ENCODE data around the gene GNB2. TPM values are rescaled to one million over a fixed set of nuclear protein-coding genes. Genes with fewer than 3 reads are reported as not detected.

The GNB2 gene
- total and polyA plus RNA-seq, 2 of the 13 experiments (the other 11 are each of a cell fraction or from before 2014, with no cell fraction given): 48.3 to 67.1 TPM

DNA sequence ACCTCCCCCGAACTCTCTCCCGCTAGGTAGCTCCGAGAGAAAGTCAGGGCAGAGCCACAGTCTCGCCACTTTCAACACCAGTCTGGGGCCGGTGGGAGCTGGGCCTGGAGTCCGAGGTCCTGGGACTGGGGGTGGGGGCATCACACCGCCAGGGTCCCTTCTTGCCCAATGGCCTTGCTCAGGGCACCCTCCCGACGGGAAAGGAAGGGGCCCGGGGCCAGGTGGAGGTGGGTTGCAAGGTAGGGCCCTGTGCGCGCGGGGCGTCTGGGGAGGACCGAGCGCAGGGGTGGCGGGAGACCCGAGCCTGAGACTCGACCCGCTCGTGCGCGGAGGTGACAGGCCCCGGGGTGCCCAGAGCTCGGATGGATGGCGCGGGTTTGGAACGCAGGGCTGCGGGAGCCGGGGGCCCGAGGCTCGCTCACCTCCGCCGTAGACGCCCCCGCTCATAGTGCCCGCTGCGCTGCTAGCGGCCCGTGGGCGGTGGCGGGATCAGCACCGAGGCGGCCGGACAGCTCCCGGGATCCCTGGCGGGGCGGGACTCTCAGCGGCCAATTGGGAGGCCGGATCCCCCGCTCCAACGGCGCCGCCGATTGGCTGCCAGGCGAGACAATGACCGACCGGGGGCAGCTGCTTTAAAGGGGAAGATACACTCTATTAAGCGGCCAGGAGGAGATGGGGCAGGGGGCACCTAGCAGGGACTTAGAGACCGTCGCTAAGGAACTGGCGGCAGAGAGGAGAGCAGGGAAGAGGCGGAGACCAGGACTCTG, 17.4 kb upstream of the GNB2 start, which contains the start of gene ACTL6B (continued):
- TF ChIP-seq, protein P1, sequence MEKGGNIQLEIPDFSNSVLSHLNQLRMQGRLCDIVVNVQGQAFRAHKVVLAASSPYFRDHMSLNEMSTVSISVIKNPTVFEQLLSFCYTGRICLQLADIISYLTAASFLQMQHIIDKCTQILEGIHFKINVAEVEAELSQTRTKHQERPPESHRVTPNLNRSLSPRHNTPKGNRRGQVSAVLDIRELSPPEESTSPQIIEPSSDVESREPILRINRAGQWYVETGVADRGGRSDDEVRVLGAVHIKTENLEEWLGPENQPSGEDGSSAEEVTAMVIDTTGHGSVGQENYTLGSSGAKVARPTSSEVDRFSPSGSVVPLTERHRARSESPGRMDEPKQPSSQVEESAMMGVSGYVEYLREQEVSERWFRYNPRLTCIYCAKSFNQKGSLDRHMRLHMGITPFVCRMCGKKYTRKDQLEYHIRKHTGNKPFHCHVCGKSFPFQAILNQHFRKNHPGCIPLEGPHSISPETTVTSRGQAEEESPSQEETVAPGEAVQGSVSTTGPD (CRISPR knock-in tag; IDR thresholded peaks at IDR 0.05): no peak
- TF ChIP-seq GABPB1 (CRISPR knock-in tag; IDR thresholded peaks at IDR 0.05): peak; percentile 74
- TF ChIP-seq, protein P2, sequence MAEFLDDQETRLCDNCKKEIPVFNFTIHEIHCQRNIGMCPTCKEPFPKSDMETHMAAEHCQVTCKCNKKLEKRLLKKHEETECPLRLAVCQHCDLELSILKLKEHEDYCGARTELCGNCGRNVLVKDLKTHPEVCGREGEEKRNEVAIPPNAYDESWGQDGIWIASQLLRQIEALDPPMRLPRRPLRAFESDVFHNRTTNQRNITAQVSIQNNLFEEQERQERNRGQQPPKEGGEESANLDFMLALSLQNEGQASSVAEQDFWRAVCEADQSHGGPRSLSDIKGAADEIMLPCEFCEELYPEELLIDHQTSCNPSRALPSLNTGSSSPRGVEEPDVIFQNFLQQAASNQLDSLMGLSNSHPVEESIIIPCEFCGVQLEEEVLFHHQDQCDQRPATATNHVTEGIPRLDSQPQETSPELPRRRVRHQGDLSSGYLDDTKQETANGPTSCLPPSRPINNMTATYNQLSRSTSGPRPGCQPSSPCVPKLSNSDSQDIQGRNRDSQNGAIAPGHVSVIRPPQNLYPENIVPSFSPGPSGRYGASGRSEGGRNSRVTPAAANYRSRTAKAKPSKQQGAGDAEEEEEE (CRISPR knock-in tag; IDR thresholded peaks at IDR 0.05; ENCODE audit: borderline replicate concordance): no peak
- TF ChIP-seq RXRB (CRISPR knock-in tag; IDR thresholded peaks at IDR 0.05; ENCODE audit: borderline replicate concordance): peak; percentile 50; the same call in 1 of the 2 replicates
- TF ChIP-seq, protein P3, sequence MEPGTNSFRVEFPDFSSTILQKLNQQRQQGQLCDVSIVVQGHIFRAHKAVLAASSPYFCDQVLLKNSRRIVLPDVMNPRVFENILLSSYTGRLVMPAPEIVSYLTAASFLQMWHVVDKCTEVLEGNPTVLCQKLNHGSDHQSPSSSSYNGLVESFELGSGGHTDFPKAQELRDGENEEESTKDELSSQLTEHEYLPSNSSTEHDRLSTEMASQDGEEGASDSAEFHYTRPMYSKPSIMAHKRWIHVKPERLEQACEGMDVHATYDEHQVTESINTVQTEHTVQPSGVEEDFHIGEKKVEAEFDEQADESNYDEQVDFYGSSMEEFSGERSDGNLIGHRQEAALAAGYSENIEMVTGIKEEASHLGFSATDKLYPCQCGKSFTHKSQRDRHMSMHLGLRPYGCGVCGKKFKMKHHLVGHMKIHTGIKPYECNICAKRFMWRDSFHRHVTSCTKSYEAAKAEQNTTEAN (CRISPR knock-in tag; conservative IDR thresholded peaks at IDR 0.05): 0 out of 2 replicates have a peak, but pooled peaks have one; percentile 75
- no peak for TF ChIP-seq TARDBP (CRISPR knock-in tag; IDR thresholded peaks at IDR 0.05)
- TF ChIP-seq, protein P4, sequence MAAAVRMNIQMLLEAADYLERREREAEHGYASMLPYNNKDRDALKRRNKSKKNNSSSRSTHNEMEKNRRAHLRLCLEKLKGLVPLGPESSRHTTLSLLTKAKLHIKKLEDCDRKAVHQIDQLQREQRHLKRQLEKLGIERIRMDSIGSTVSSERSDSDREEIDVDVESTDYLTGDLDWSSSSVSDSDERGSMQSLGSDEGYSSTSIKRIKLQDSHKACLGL (CRISPR knock-in tag; IDR thresholded peaks at IDR 0.05): peak; percentile 90
- no peak for TF ChIP-seq ZBTB49 (CRISPR knock-in tag; IDR thresholded peaks at IDR 0.05; ENCODE audit: borderline replicate concordance)
- TF ChIP-seq, protein P5, sequence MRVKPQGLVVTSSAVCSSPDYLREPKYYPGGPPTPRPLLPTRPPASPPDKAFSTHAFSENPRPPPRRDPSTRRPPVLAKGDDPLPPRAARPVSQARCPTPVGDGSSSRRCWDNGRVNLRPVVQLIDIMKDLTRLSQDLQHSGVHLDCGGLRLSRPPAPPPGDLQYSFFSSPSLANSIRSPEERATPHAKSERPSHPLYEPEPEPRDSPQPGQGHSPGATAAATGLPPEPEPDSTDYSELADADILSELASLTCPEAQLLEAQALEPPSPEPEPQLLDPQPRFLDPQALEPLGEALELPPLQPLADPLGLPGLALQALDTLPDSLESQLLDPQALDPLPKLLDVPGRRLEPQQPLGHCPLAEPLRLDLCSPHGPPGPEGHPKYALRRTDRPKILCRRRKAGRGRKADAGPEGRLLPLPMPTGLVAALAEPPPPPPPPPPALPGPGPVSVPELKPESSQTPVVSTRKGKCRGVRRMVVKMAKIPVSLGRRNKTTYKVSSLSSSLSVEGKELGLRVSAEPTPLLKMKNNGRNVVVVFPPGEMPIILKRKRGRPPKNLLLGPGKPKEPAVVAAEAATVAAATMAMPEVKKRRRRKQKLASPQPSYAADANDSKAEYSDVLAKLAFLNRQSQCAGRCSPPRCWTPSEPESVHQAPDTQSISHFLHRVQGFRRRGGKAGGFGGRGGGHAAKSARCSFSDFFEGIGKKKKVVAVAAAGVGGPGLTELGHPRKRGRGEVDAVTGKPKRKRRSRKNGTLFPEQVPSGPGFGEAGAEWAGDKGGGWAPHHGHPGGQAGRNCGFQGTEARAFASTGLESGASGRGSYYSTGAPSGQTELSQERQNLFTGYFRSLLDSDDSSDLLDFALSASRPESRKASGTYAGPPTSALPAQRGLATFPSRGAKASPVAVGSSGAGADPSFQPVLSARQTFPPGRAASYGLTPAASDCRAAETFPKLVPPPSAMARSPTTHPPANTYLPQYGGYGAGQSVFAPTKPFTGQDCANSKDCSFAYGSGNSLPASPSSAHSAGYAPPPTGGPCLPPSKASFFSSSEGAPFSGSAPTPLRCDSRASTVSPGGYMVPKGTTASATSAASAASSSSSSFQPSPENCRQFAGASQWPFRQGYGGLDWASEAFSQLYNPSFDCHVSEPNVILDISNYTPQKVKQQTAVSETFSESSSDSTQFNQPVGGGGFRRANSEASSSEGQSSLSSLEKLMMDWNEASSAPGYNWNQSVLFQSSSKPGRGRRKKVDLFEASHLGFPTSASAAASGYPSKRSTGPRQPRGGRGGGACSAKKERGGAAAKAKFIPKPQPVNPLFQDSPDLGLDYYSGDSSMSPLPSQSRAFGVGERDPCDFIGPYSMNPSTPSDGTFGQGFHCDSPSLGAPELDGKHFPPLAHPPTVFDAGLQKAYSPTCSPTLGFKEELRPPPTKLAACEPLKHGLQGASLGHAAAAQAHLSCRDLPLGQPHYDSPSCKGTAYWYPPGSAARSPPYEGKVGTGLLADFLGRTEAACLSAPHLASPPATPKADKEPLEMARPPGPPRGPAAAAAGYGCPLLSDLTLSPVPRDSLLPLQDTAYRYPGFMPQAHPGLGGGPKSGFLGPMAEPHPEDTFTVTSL (CRISPR knock-in tag; IDR thresholded peaks at IDR 0.05; ENCODE audit: borderline replicate concordance): no peak
- peak; percentile 72 for TF ChIP-seq NFYB (CRISPR knock-in tag; IDR thresholded peaks at IDR 0.05)
